Uterus (tissue), 2 donors: ENCODE measurements around the gene FDXR.

ENCODE experiments used
- CTCF ChIP-seq, 4 experiments: fragments of 200-600 bp in 2 of 4; fragments of 450-650 bp in 2 of 4; sonication (generic) in 2 of 4; IDR thresholded peaks; one replicate each; pipeline ENCODE4 v1.5.1; 2016 to 2019; ENCODE audit warnings: antibody characterized with exemption in 4 of 4, mild to moderate bottlenecking in 2 of 4, moderate library complexity in 1 of 4
- POLR2A ChIP-seq, 2 donors: fragments of 450-650 bp; IDR thresholded peaks; one replicate each; pipeline ENCODE4 v1.6.1; 2016; ENCODE audit warnings: antibody characterized with exemption in 2 of 2, mild to moderate bottlenecking in 1 of 2, moderate library complexity in 1 of 2

GRCh38 chr17:74838274-74838673 is 34.5 kb downstream of the FDXR start:
- no peak for TF ChIP-seq CTCF (IDR thresholded peaks at IDR 0.05)
- no peak for TF ChIP-seq POLR2A (IDR thresholded peaks at IDR 0.05)
